ENCODE data around the gene SLC37A1. TPM values are rescaled to one million over a fixed set of nuclear protein-coding genes. Genes with fewer than 3 reads are reported as not detected.

SLC37A1 gene
- total and polyA plus RNA-seq, 2 of the 13 experiments (the other 11 are each of a cell fraction or from before 2014, with no cell fraction given), result 0.22 to 0.40 TPM

- TF ChIP-seq ZNF777 (CRISPR knock-in tag; IDR thresholded peaks at IDR 0.05) (no peak), MAF1 (CRISPR knock-in tag; IDR thresholded peaks at IDR 0.05; ENCODE audit: borderline replicate concordance) (no peak), ZNF740 (CRISPR knock-in tag; IDR thresholded peaks at IDR 0.05) (no peak), ATF4 (CRISPR knock-in tag; IDR thresholded peaks at IDR 0.05) (no peak), GFI1 (CRISPR knock-in tag; IDR thresholded peaks at IDR 0.05; ENCODE audit: borderline replicate concordance) (no peak), TFE3 (CRISPR knock-in tag; IDR thresholded peaks at IDR 0.05) (no peak)
These were observed 33.6 kb downstream of the SLC37A1 start (continued) for GRCh38 chr21:42547001-42547905.

GRCh38 chr21:42547906-42548365 lies 34.3 kb downstream of the SLC37A1 start:
- WGBS (ENCODE audit: low lambda C conversion rate), result 58% methylated on average over 19 of the region's 22 CpGs

More at GRCh38 chr21:42547906-42548365, 34.3 kb downstream of the SLC37A1 start:
- H3K27me3 ChIP-seq (ENCODE audit: control insufficient read depth in 1 of 2, insufficient read depth in 2 of 2, low read length in 2 of 2), result peaks cover 0 to 8% of the 10 kb centered on the region in 2 experiments; a peak in 4 of 5 replicates
- no peaks in the 10 kb centered on the region for H3K79me2 ChIP-seq (ENCODE audit: insufficient read depth, low read length)
- DNase-seq (ENCODE audit: low spot score) (no peak), ATAC-seq (no peak), FAIRE-seq (no peak)
- no peak overlapping the region for H2AFZ ChIP-seq (ENCODE audit: low read length)
- BruUV-seq (replicated peaks), result no TSS peak
- H3K36me3 ChIP-seq (replicated peaks in 1 of 2; ENCODE audit: control insufficient read depth in 1 of 2, insufficient read depth in 2 of 2, low read length in 2 of 2), result no peaks in the 10 kb centered on the region
- H3K9ac ChIP-seq (ENCODE audit: insufficient read depth, low read depth, low read length), result no peak overlapping the region
- intact Hi-C loops (cut with micrococcal nuclease; ENCODE audit: unreplicated experiment) (no loop called here), in situ Hi-C loops (cut with HindIII; ENCODE audit: extremely low pct_ligation_motif_present, low pct_unique_long_range_greater_than_20kb) (no loop called here)
- ChIA-PET CTCF (ENCODE audit: low intra/inter-chr PET ratio, low total read pairs) (no interaction called here), POLR2A (no interaction called here)
- no peak overlapping the region for H3K4me2 ChIP-seq (ENCODE audit: low read depth, low read length)
- H3K4me1 ChIP-seq (ENCODE audit: insufficient read depth, low read length), result no peaks in the 10 kb centered on the region
- H3K27ac ChIP-seq (ENCODE audit: extremely low read length, insufficient read depth, low read length), result no peak overlapping the region
- no peaks in the 10 kb centered on the region for H4K20me1 ChIP-seq (ENCODE audit: insufficient read depth, low read length)
- H3K9me3 ChIP-seq (ENCODE audit: low read length), result no peaks in the 10 kb centered on the region
- TF ChIP-seq ZNF589 (CRISPR knock-in tag; conservative IDR thresholded peaks at IDR 0.05) (no peak), ZNF121 (CRISPR knock-in tag; IDR thresholded peaks at IDR 0.05) (no peak), ZNF768 (CRISPR knock-in tag; IDR thresholded peaks at IDR 0.05) (no peak), HHEX (CRISPR knock-in tag; IDR thresholded peaks at IDR 0.05) (no peak), ZFP37 (CRISPR knock-in tag; IDR thresholded peaks at IDR 0.05; ENCODE audit: borderline replicate concordance) (no peak), CENPBD1 (CRISPR knock-in tag; IDR thresholded peaks at IDR 0.05; ENCODE audit: borderline replicate concordance, low read depth) (no peak), NRL (CRISPR knock-in tag; IDR thresholded peaks at IDR 0.05; ENCODE audit: borderline replicate concordance) (no peak), POLR2A (IDR thresholded peaks at IDR 0.05; ENCODE audit: insufficient read depth in 1 of 2, low read depth in 2 of 2, low read length in 2 of 2) (no peak), ZNF180 (CRISPR knock-in tag; IDR thresholded peaks at IDR 0.05; ENCODE audit: borderline replicate concordance, low read depth) (no peak), SKI (IDR thresholded peaks at IDR 0.05; ENCODE audit: partially characterized antibody) (no peak), GLI4 (CRISPR knock-in tag; IDR thresholded peaks at IDR 0.05; ENCODE audit: borderline replicate concordance) (no peak), PHF8 (CRISPR knock-in tag; IDR thresholded peaks at IDR 0.05) (no peak), KAT7 (CRISPR knock-in tag; IDR thresholded peaks at IDR 0.05; ENCODE audit: borderline replicate concordance) (no peak)
- no peak overlapping the region for H3K4me3 ChIP-seq (replicated peaks in 1 of 3; ENCODE audit: insufficient read depth in 1 of 3, low read depth in 2 of 3, low read length in 3 of 3)

All from HepG2 (cell line).